ENCODE data around the gene CDH26.

DNA sequence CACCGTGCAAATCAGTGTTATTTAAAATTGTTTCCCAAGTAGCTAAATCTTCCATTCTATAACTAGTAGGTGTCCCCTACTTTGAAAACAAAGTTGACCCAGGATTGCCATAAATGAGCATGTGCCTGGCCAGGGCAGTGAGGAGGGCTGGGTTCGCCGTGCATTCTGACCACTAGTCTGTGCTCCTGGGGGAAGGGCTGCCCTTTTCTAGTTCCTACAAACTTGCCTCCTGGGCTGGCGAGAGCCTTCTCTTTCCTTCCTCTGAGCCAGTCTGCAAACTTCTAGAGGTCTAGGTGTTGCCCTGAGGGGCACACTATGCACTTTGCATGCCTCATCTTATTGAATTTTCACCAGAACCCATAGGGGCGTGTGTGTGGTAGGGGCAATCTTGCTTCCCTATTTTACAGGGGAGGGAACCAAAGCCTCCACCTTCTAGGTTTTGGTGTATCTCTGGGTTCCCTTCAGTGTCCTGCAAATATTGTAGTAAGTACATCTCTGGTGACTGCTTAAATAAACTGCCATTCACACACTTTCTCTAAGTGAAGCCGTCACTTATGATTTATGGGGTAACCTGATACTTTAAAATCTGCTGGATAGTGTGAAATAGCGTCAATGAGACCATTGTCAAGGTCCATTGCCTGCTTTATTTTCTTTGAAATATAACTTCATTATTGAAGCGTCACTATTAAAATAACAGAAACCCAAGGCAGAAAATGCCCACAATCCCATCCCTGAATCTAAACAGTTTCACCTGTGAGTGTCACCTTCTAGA is 42.2 kb downstream of the CDH26 start:
- TF ChIP-seq, protein P1, sequence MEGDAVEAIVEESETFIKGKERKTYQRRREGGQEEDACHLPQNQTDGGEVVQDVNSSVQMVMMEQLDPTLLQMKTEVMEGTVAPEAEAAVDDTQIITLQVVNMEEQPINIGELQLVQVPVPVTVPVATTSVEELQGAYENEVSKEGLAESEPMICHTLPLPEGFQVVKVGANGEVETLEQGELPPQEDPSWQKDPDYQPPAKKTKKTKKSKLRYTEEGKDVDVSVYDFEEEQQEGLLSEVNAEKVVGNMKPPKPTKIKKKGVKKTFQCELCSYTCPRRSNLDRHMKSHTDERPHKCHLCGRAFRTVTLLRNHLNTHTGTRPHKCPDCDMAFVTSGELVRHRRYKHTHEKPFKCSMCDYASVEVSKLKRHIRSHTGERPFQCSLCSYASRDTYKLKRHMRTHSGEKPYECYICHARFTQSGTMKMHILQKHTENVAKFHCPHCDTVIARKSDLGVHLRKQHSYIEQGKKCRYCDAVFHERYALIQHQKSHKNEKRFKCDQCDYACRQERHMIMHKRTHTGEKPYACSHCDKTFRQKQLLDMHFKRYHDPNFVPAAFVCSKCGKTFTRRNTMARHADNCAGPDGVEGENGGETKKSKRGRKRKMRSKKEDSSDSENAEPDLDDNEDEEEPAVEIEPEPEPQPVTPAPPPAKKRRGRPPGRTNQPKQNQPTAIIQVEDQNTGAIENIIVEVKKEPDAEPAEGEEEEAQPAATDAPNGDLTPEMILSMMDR (IDR thresholded peaks at IDR 0.05) = no peak
- TF ChIP-seq EZH2 (IDR thresholded peaks at IDR 0.05; ENCODE audit: borderline replicate concordance, insufficient read depth, low read depth, low read length, poor library complexity, severe bottlenecking) = no peak

Measured in B cell (primary cell).